ENCODE measurements around the gene ABCC4. TPM values are rescaled to one million over a fixed set of nuclear protein-coding genes. Genes with fewer than 3 reads are reported as not detected.

ABCC4 gene
- total RNA-seq, 4 donors from 2014 or later: 15.8 to 26.0 (median 23.8) TPM

DNA sequence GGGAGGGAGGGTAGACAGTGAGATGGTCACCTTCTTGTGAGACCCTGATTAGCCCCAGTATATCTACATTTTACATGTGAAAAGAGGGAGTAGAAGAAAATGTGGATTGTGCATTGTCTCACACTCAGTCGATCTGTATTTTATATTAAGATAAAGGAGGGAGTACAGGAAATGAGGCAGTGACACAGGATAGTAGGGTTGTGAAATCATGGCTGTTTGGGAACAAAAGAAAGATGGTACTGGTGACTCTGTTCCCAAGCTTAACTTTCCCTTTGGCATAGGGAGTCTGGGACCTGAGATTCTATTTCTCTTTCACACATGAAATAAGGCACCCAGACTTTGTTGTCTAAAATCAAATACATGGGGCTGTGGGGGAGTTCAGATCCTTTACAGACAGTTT is 194.7 kb downstream of the ABCC4 start:
- Histone ChIP-seq H3K9me3 (no peaks in the 10 kb centered on the region), H3K27me3 (no peaks in the 10 kb centered on the region), H3K36me3 (no peaks in the 10 kb centered on the region), H3K27ac (no peak overlapping the region), H3K4me1 (no peaks in the 10 kb centered on the region), H3K4me3 (no peak overlapping the region)
- in situ Hi-C loops (cut with MboI; ENCODE audit: low pct_ligation_motif_present in 1 of 4, low pct_unique_long_range_greater_than_20kb in 1 of 4, low sequenced_read_pairs in 3 of 4): no loop called here
- intact Hi-C loops (cut with DNase I; ENCODE audit: low total_unique reads): no loop called here
- no peak for DNase-seq
- TF ChIP-seq POLR2AphosphoS5 (IDR thresholded peaks at IDR 0.05) (no peak), POLR2A (IDR thresholded peaks at IDR 0.05) (no peak), EP300 (IDR thresholded peaks at IDR 0.05; ENCODE audit: low read depth) (no peak)
- TF ChIP-seq, protein P1, sequence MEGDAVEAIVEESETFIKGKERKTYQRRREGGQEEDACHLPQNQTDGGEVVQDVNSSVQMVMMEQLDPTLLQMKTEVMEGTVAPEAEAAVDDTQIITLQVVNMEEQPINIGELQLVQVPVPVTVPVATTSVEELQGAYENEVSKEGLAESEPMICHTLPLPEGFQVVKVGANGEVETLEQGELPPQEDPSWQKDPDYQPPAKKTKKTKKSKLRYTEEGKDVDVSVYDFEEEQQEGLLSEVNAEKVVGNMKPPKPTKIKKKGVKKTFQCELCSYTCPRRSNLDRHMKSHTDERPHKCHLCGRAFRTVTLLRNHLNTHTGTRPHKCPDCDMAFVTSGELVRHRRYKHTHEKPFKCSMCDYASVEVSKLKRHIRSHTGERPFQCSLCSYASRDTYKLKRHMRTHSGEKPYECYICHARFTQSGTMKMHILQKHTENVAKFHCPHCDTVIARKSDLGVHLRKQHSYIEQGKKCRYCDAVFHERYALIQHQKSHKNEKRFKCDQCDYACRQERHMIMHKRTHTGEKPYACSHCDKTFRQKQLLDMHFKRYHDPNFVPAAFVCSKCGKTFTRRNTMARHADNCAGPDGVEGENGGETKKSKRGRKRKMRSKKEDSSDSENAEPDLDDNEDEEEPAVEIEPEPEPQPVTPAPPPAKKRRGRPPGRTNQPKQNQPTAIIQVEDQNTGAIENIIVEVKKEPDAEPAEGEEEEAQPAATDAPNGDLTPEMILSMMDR (IDR thresholded peaks at IDR 0.05): no peak
- 75 to 87% methylated on average over 1 of the region's 1 CpG for WGBS, 2 donors (ENCODE audit: low coverage in 1 of 2)

DNA sequence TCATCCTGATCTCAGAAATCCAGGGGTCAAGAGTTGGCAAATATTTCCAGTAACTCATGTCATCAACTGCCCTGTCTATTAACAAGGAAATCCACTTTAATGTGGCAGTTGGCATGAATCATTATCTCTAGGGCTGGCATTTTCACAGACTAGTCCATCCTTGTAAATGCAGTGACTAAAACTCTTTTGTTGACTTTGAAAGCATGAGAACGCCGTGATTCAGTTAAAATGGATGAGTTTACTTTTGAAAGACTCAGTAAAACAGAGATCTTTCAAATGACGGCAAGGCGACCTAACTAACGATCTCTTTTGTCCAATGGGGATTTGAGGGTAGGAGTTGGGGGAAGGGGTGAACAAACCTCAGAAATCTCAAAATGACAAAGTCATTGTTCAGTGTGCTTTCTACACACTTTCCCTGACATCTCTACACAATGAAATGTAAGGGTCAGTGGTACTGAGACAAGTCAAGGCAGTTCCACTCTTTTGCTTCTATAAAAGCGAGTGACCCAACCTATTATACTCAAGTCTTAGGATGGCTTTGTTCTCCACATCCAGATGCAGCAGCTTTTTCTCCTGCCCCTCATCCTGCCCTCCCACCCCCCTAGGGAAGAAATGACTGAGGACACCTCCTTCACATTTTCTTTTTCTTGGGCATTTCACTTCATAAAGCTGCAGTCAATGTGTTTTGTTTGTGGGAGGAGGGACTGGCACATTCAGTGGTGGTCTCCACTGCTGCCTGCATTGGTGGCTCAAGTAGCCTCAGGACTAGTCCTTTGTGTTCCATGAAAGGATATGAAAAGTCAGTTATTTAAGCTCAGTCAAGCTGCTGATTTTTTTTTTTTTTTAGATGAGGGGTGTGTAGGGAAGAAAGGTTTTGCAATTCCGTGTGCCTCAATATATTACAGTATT is 200.5 kb downstream of the ABCC4 start:
- Histone ChIP-seq H3K27me3 (no peaks in the 10 kb centered on the region), H3K4me3 (no peak overlapping the region), H3K4me1 (no peaks in the 10 kb centered on the region), H3K27ac (no peak overlapping the region), H3K36me3 (peaks cover 0 to 6% (median 0%) of the 10 kb centered on the region in 4 donors), H3K9me3 (peaks cover 0 to 4% of the 10 kb centered on the region in 2 donors)
- TF ChIP-seq EP300 (IDR thresholded peaks at IDR 0.05; ENCODE audit: low read depth) (no peak), POLR2AphosphoS5 (IDR thresholded peaks at IDR 0.05) (no peak), POLR2A (IDR thresholded peaks at IDR 0.05) (no peak)
- TF ChIP-seq, protein P1 (IDR thresholded peaks at IDR 0.05): no peak
- in situ Hi-C loops (cut with MboI; ENCODE audit: low pct_ligation_motif_present in 1 of 4, low pct_unique_long_range_greater_than_20kb in 1 of 4, low sequenced_read_pairs in 3 of 4) (no loop called here), intact Hi-C loops (cut with DNase I; ENCODE audit: low total_unique reads) (no loop called here)
- WGBS, 2 donors (ENCODE audit: low coverage in 1 of 2): 77 to 78% methylated on average over 7 of the region's 7 CpGs
- no peak for DNase-seq

DNA sequence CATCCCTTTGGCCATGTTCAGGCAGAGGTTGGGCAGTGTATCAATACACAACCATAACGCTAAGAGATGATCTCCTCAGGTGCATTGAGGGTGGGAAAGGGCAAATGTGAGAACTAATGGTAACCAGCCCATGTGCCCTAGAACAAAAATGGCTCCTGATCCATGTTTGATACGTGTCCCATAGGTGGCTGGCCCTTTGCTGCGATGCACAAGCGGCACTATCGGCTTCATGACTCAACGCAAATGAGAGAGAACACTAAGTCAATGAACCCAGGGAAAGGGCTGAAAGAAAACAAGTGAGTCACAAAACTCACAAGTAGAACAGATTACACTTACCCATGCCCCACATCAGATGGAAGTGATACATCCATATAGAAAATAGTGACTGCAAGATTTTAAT is 201.7 kb downstream of the ABCC4 start:
- 98 to 100% methylated on average over 1 to 6 of the region's 6 CpGs for WGBS, 2 donors (ENCODE audit: low coverage in 1 of 2)
- DNase-seq: no peak
- Histone ChIP-seq H3K9me3 (peaks cover 0 to 4% of the 10 kb centered on the region in 2 donors), H3K4me3 (no peak overlapping the region), H3K4me1 (no peaks in the 10 kb centered on the region), H3K27ac (no peak overlapping the region), H3K36me3 (peaks cover 0 to 6% (median 0%) of the 10 kb centered on the region in 4 donors), H3K27me3 (no peaks in the 10 kb centered on the region)
- TF ChIP-seq EP300 (IDR thresholded peaks at IDR 0.05; ENCODE audit: low read depth) (no peak), POLR2A (IDR thresholded peaks at IDR 0.05) (no peak), POLR2AphosphoS5 (IDR thresholded peaks at IDR 0.05) (no peak)
- TF ChIP-seq, protein P1 (IDR thresholded peaks at IDR 0.05): no peak
- in situ Hi-C loops (cut with MboI; ENCODE audit: low pct_ligation_motif_present in 1 of 4, low pct_unique_long_range_greater_than_20kb in 1 of 4, low sequenced_read_pairs in 3 of 4): no loop called here
- intact Hi-C loops (cut with DNase I; ENCODE audit: low total_unique reads): no loop called here

DNA sequence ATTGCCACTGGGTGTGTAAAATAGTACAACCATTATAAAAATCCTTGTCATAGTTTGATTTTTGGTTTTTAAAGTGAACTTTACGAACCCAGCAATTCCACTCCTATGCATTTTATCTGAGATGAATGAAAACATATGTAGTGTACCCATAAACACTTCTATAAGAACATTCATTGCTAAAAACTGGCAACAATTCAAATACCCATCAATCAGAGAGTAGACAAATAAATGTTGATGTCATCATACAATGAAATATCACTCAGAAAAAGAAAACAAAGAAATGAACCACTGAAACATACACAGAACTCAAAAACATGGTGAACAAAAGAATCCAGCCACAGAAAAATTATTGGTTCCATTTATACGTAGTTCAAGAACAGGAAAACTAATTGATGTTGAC is 202.3 kb downstream of the ABCC4 start:
- in situ Hi-C loops (cut with MboI; ENCODE audit: low pct_ligation_motif_present in 1 of 4, low pct_unique_long_range_greater_than_20kb in 1 of 4, low sequenced_read_pairs in 3 of 4) (no loop called here), intact Hi-C loops (cut with DNase I; ENCODE audit: low total_unique reads) (no loop called here)
- TF ChIP-seq POLR2AphosphoS5 (IDR thresholded peaks at IDR 0.05) (no peak), POLR2A (IDR thresholded peaks at IDR 0.05) (no peak), EP300 (IDR thresholded peaks at IDR 0.05; ENCODE audit: low read depth) (no peak)
- TF ChIP-seq, protein P1 (IDR thresholded peaks at IDR 0.05): no peak
- H3K4me3 ChIP-seq: no peak overlapping the region
- no peaks in the 10 kb centered on the region for H3K27me3 ChIP-seq
- no peaks in the 10 kb centered on the region for H3K4me1 ChIP-seq
- H3K9me3 ChIP-seq: peaks cover 0 to 4% of the 10 kb centered on the region in 2 donors
- WGBS, 2 donors (ENCODE audit: low coverage in 1 of 2): 86 to 96% methylated on average over 2 of the region's 2 CpGs
- no peak for DNase-seq
- no peak overlapping the region for H3K27ac ChIP-seq
- H3K36me3 ChIP-seq: peaks cover 0 to 6% (median 0%) of the 10 kb centered on the region in 4 donors

All from transverse colon (tissue), 4 donors.